DOHH2 (cell line): ENCODE results near the gene SPATA4.

Experiments
- H3F3A ChIP-seq: fragments of 200-600 bp; sonication (generic), shearing (Covaris generic); 2 replicates; pipeline ENCODE4 v1.6.0; 2016; ENCODE audit warnings: antibody characterized with exemption, mild to moderate bottlenecking; ENCODE audit not compliant: control insufficient read depth, insufficient read depth
- H3K27ac ChIP-seq: fragments of 200-600 bp; sonication (generic); 2 replicates; pipeline ENCODE4 v1.5.1; 2014; ENCODE audit warnings: low read depth, mild to moderate bottlenecking, low read length, moderate library complexity
- H3K27me3 ChIP-seq: fragments of 200-600 bp; sonication (generic); 2 replicates; pipeline ENCODE4 v1.6.1; 2014; ENCODE audit warnings: mild to moderate bottlenecking, low read length, mixed read lengths; ENCODE audit not compliant: control insufficient read depth
- H3K36me3 ChIP-seq: fragments of 200-600 bp; sonication (generic); 2 replicates; pipeline ENCODE4 v1.6.1; 2014; ENCODE audit warnings: mild to moderate bottlenecking, low read length, moderate library complexity, mixed read lengths; ENCODE audit not compliant: control insufficient read depth
- H3K4me1 ChIP-seq: fragments of 200-600 bp; sonication (generic); 2 replicates; pipeline ENCODE4 v1.6.1; 2014; ENCODE audit warnings: mild to moderate bottlenecking, low read length, mixed read lengths; ENCODE audit not compliant: control insufficient read depth
- H3K4me2 ChIP-seq: fragments of 200-600 bp; sonication (generic); 2 replicates; pipeline ENCODE4 v1.6.0; 2014; ENCODE audit warnings: mild to moderate bottlenecking, low read length, moderate library complexity
- H3K4me3 ChIP-seq: fragments of 200-600 bp; sonication (generic); 2 replicates; pipeline ENCODE4 v1.5.1; 2014; ENCODE audit warnings: mild to moderate bottlenecking, low read length, mixed read lengths
- H3K79me2 ChIP-seq: fragments of 200-600 bp; sonication (generic); 2 replicates; pipeline ENCODE4 v1.6.1; 2014; ENCODE audit warnings: mild to moderate bottlenecking, low read length, mixed read lengths; ENCODE audit not compliant: control insufficient read depth
- H3K9me2 ChIP-seq: fragments of 200-600 bp; sonication (generic); replicated peaks from 2 replicates; pipeline ENCODE4 v1.6.1; 2014; ENCODE audit warnings: mild to moderate bottlenecking, low read length, mixed read lengths; ENCODE audit not compliant: control insufficient read depth
- H3K9me3 ChIP-seq: fragments of 200-600 bp; sonication (generic); 2 replicates; pipeline ENCODE4 v1.6.1; 2014; ENCODE audit warnings: antibody characterized with exemption, low read length, mixed read lengths; ENCODE audit not compliant: control insufficient read depth, insufficient read depth
- H4K20me1 ChIP-seq: fragments of 200-600 bp; sonication (generic); 2 replicates; pipeline ENCODE4 v1.6.0; 2014; ENCODE audit warnings: low read depth, mild to moderate bottlenecking, antibody characterized with exemption, low read length, moderate library complexity; ENCODE audit not compliant: control insufficient read depth, insufficient read depth
- CTCF ChIP-seq: fragments of 200-600 bp; sonication (generic); IDR thresholded peaks from one replicate; pipeline ENCODE4 v1.5.1; 2014; ENCODE audit warnings: antibody characterized with exemption, mild to moderate bottlenecking, low read depth, low read length; ENCODE audit not compliant: poor library complexity, severe bottlenecking
- EZH2phosphoT487 ChIP-seq: fragments of 200-600 bp; sonication (generic); IDR thresholded peaks from 2 replicates; pipeline ENCODE4 v1.6.1; 2017; ENCODE audit warnings: borderline replicate concordance, mild to moderate bottlenecking, antibody characterized with exemption, low read length, moderate library complexity, mixed read lengths

SPATA4 gene

GRCh38 chr4:176238826-176239225, 43.4 kb upstream of the SPATA4 start:
- no peak overlapping the region for H3K27ac ChIP-seq
- H3K9me2 ChIP-seq: no peaks in the 10 kb centered on the region
- H3K36me3 ChIP-seq: no peaks in the 10 kb centered on the region
- H3K4me2 ChIP-seq: no peak overlapping the region
- no peaks in the 10 kb centered on the region for H4K20me1 ChIP-seq
- no peak overlapping the region for H3K4me3 ChIP-seq
- no peaks in the 10 kb centered on the region for H3F3A ChIP-seq
- no peaks in the 10 kb centered on the region for H3K4me1 ChIP-seq
- TF ChIP-seq CTCF: no peak
- TF ChIP-seq EZH2phosphoT487: no peak
- H3K27me3 ChIP-seq: no peaks in the 10 kb centered on the region
- no peaks in the 10 kb centered on the region for H3K9me3 ChIP-seq
- H3K79me2 ChIP-seq: no peaks in the 10 kb centered on the region

- H3K9me2 ChIP-seq: no peaks in the 10 kb centered on the region
- no peaks in the 10 kb centered on the region for H3K27me3 ChIP-seq
- no peak overlapping the region for H3K4me2 ChIP-seq
- H3K79me2 ChIP-seq: no peaks in the 10 kb centered on the region
- H3K36me3 ChIP-seq: no peaks in the 10 kb centered on the region
- no peaks in the 10 kb centered on the region for H3K9me3 ChIP-seq
- H3F3A ChIP-seq: no peaks in the 10 kb centered on the region
- no peaks in the 10 kb centered on the region for H4K20me1 ChIP-seq
- H3K27ac ChIP-seq: no peak overlapping the region
- H3K4me3 ChIP-seq: no peak overlapping the region
- no peaks in the 10 kb centered on the region for H3K4me1 ChIP-seq
- no peak for TF ChIP-seq CTCF
- TF ChIP-seq EZH2phosphoT487: no peak
Observed at GRCh38 chr4:176238157-176238610, 42.8 kb upstream of the SPATA4 start.

- Histone ChIP-seq H3K4me2 (no peak overlapping the region), H3K4me3 (no peak overlapping the region), H3K9me3 (no peaks in the 10 kb centered on the region), H3K79me2 (no peaks in the 10 kb centered on the region), H3K36me3 (no peaks in the 10 kb centered on the region), H3K4me1 (no peaks in the 10 kb centered on the region), H3K27ac (no peak overlapping the region), H4K20me1 (no peaks in the 10 kb centered on the region), H3K9me2 (no peaks in the 10 kb centered on the region), H3K27me3 (no peaks in the 10 kb centered on the region), H3F3A (no peaks in the 10 kb centered on the region)
- TF ChIP-seq EZH2phosphoT487: no peak
- no peak for TF ChIP-seq CTCF
Observed at GRCh38 chr4:176236946-176237345, 41.6 kb upstream of the SPATA4 start.

- no peaks in the 10 kb centered on the region for H3K9me3 ChIP-seq
- no peak for TF ChIP-seq EZH2phosphoT487
- no peak for TF ChIP-seq CTCF
- H3K4me3 ChIP-seq: no peak overlapping the region
- no peaks in the 10 kb centered on the region for H4K20me1 ChIP-seq
- no peaks in the 10 kb centered on the region for H3F3A ChIP-seq
- H3K4me1 ChIP-seq: no peaks in the 10 kb centered on the region
- H3K36me3 ChIP-seq: no peaks in the 10 kb centered on the region
- H3K27me3 ChIP-seq: no peaks in the 10 kb centered on the region
- no peak overlapping the region for H3K4me2 ChIP-seq
- no peaks in the 10 kb centered on the region for H3K9me2 ChIP-seq
- no peaks in the 10 kb centered on the region for H3K79me2 ChIP-seq
- no peak overlapping the region for H3K27ac ChIP-seq
Observed at GRCh38 chr4:176230836-176231235, 35.5 kb upstream of the SPATA4 start.
